ENCODE results near the gene MLNR.

Gene MLNR

DNA sequence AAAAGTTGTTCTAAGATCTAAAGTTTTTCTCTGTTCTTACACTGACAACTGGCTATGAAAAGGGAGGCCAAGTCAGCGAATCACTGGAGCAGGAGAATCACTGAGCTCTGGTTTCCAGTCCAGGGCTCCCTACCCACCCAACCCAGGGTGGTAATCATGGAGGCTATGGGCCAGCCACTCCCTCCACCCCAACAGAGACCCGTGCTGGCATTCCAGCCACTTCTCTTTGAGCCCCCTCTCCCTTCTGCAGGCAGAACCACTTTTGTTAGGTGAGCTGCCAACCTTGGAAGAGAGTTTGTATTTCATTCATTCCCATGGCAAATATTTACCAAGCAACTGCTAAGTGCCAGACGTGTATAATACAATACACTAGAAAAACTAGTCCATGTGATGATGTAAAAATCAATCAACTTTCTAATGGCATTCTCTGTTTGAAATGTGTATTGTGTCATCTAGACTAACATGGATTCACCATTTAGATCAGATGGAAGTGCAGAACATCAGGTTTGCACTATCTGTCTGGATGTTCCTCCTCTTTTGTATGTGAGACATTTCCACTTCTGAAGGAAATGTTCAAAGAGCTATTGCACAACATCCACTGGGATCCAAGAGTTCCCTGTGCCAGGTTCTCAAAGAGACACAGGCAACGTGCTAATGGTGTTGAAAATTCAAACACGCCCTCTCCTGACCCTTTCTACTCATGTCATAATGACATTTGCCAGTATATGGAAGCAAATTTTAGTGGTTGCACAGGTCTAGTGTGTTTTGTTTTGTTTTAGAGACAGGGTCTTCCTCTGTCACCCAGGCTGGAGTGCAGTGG lies 5.3 kb downstream of the MLNR start:
- in situ Hi-C loops (cut with MboI; ENCODE audit: low sequenced_read_pairs) = no loop called here

DNA sequence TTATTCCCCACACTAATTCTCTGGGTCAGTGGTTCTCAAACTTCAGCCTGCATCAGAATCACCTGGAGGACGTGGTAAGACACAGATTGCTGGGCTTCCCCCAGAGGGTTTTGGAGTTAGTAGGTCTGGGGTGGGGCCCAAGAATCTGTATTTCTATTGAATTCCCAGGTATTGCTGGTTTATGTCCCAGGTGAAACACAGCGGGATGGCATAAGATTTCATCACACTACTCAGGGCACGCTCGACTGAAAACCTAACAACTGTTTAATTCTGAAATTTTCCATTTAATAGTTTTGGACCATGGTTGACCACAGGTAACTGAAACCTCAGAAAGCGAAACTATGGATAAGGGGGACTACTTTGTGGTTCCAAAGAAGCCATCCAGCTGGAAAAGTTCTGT lies 6.5 kb downstream of the MLNR start:
- in situ Hi-C loops (cut with MboI; ENCODE audit: low sequenced_read_pairs) = no loop called here

DNA sequence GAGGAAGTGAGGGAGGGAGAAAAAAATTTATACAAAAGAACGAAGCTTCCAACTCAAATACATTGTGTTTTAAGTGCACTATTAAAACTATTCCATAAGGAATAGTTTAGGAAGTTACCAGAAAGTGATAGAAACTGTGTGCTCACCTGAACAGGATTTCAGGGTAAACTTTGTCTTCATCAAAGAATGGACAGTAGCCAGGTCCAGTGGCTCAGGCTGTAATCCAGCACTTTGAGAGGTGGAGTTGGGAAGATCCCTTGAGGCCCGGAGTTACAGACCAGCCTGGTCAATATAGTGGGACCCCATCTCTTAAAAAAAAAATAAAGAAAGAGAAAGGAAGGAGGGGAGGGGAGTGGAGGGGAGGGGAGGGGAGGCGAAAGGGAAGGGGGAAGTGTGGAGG lies 14.6 kb downstream of the MLNR start:
- in situ Hi-C loops (cut with MboI; ENCODE audit: low sequenced_read_pairs) = no loop called here

DNA sequence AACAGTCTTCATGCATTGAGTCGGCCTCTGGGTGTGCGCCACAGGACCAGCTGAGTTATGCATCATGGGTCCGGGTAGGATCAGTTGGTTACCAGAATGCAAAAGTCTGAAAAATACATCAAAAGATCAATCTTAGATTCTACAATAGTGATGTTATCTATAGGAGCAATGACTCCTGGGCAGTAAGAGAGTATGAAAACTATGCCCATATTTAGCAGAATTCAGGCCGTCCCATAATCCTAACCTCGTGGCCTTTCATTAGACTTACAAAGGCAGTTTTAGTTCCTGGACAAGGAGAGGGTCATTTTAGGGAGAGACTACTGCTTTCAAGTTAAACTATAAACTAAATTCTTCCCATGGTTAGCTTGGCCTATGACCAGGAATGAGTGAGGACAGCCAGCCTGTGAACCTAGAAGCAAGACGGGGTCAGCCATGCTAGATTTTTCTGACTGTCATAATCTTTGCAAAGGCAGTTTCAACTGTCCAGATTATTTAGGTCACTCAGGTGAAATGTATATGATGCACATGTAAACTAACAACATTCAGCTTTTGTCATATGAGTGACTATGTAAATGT lies 15.8 kb downstream of the MLNR start:
- in situ Hi-C loops (cut with MboI; ENCODE audit: low sequenced_read_pairs) = no loop called here

DNA sequence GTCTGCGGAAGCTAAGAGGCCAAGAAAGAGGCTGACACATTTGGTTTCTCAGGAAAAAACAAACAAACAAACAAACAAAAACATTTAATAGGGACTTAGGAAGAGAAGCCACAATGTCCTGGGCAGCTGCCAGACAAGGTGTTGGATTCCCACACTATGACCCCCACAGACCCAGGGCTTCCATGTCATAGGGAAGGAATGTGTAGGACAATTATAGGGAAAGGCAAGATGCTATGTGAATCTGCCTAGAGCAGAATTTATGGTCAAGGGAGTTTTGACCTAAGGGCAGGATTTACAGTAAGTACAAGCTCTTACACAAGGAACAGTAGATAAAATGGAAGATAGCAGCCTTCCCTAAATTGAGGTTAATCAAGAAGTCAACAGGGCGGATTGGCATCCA lies 18.5 kb downstream of the MLNR start:
- in situ Hi-C loops (cut with MboI; ENCODE audit: low sequenced_read_pairs) = no loop called here

DNA sequence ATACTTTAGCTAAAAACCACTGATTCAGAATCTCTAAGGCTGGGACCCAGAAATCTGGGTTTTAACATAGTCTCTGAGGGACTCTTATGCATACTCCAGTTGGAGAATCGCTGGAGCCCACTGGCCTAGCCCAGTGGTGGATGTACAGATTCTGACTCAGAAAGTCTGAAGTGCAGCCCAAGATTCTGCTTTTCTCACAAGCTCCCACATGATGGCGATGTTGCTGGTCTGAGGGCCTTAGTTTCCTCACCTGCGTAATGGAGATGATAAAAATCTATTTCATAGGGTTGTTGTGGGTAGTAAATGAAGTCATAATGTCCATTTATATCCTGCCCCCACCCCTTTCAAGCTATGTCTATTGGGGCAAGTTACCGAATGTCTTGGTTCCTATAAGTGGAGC lies 19.9 kb downstream of the MLNR start:
- in situ Hi-C loops (cut with MboI; ENCODE audit: low sequenced_read_pairs) = no loop called here

DNA sequence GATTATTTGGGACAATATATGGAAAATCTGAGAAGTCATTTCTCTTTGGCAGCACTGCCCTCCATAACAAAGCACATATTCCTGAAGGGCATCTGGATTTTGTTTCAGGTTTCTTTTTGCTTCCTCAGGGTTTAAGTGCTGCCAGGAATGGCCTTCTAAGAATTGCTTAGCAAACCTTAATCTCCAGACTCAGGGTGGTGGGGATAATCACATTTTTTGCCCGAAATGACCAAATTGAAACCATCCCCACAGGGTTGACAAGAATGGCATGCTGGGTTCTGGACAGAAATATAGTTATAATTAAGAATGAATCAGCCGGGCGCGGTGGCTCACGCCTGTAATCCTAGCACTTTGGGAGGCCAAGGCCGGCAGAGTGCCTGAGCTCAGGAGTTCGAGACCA lies 21.2 kb downstream of the MLNR start:
- in situ Hi-C loops (cut with MboI; ENCODE audit: low sequenced_read_pairs) = no loop called here

DNA sequence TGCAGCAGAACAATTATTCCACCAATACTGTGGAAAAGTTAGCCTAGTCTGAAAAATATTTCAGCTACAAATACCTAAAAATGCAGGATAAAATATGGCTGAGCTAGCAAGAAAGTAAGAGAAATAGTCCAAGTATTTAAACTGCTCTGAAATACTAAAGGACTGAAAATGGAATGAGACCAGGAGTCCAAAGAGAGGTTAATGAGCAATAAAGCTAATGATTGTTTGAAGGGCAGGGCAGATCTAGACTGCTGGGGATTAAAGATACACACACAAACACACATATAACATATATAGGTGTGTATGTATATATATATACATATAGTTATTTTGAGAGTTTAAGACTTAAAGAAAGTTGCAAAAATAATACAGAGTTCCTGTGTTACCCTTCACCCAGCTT lies 25.0 kb downstream of the MLNR start:
- in situ Hi-C loops (cut with MboI; ENCODE audit: low sequenced_read_pairs) = no loop called here

DNA sequence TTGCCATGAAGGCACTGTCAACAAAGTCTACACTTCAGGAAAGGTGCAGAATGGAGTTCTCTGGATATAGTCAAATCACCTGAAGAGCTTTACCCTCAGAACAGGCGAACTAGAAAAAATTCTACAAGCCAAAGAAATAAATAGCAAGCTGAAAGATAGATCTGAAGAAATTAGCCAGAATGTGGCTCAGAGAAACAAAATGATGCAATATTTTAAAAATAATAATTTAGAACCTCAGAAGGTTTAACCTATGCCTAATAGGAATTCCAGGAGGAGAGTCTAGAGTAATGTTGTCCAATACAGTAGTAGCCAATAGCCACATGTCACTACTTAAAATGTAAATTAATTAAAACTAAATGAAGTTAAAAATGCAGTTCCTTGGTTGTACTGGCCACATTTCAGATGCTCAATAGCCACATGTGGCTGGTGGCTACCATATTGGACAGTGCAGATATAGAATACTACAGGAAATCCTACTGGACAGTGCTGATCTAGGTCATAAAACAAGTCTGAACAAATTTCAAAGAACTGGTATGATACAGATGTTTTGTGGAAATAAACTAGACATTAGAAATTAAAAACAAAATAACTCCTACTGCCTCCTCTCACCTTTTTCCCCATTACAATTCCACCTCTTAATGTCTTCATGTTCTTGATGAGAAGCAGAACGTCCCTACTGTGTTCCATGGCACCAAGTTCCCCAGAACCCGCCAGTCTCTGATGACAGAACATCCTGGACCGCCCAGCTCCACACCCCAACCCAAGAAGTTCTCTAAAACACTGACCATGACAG lies 26.9 kb downstream of the MLNR start:
- in situ Hi-C loops (cut with MboI; ENCODE audit: low sequenced_read_pairs) = no loop called here

DNA sequence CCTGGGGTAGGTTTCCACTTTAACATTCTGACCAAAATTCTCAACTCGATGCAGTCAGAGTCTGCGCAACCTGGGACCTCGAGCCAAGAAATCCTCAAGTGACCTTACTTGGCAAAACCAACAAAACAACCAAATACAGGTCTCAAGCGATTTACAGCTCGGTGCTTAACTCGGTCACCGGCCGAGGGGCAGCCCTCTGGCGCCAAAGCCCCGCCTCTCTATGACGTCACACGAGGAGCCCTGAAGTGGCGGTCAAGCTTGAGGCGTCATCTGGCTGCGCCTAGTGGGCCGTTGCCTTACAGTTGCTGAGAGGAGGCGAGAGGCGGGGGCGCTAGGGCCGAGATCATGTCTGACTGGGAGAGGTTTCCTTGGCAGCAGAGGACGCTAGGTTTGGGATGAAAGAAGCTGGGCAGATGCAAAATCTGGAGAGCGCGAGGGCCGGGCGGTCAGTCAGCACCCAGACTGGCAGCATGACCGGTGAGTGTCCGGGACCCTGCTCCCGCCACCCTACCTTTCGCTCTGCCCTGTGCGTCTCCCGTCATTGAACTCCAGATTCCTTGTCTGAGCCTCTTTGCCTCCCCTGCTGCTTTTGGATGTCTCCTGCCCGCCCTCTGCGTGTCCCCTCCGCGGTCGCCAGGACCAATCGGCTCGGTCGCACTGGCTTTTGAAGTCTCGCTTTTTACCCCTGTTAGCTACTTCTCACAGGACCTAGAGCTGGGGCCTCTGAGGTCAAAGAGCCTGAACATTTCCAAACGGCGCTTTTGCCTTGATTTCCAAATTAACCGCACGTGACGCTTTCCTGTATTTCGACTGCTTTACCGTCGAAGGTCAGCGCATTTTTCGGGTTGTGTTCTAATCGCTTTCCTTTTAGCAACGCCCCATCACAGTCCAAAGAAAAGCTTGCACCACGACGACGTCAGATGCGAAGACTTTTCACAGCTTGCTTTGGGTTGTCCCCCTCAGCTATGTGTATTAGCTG lies 27.8 kb downstream of the MLNR start, which contains the start of gene CDADC1:
CDADC1 (plus strand) TSS at position 283 of the 979 bp plus-strand sequence; CDS start at position 396, 113 bp downstream.
- in situ Hi-C loops (cut with MboI; ENCODE audit: low sequenced_read_pairs) = no loop called here

DNA sequence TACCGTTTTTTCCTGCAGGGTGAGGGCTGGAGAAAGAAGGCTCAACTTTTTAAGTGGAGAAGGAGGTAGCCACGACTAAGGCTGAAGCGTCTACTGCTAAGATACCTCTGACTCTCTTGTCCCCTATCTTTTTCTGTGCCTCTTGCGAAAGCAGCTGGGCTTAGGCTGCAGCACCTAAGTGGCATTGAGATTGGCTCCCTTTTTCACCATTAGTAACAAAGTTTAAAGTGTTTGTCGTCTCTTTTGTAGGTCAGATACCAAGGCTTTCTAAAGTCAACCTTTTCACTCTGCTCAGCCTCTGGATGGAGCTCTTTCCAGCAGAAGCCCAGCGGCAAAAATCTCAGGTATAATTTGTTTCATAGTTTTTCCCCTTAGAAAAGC lies 28.5 kb downstream of the MLNR start:
- in situ Hi-C loops (cut with MboI; ENCODE audit: low sequenced_read_pairs) = no loop called here

DNA sequence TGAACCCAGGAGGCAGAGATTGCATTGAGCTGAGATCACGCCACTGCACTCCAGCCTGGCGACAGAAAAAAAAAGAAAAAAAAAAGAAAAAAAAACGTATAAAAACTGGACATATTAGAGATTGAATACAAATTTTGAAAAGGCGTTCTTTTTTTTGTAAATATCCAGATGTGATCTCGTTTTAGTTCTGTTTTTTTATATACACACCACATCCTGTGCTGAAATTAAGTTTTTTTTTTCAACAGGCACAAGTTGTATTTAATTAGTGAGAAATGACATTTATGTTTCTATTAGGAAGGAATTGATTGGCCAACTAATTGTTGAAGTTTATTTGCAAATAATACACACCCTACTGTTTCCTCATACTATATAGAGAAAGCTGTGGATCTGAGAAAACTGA lies 31.2 kb downstream of the MLNR start:
- in situ Hi-C loops (cut with MboI; ENCODE audit: low sequenced_read_pairs) = no loop called here

DNA sequence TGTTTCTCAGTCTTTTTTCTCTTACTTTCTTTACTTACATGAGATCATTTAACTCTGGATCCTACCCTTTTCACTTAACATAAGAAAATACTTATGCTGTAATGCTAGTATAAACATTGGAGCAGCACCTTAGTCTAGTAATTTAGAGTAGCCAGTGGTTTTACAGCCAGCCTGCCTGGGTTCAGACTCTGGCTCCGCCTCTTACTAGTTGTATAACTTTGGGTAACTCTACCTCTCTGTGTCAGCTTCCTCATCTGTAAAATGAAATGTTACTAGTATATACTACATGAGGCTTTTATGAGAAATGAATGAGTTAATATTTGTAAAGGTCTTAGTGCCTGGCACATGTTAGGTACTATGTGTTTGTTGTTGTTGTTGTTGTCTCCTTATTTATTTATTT lies 33.2 kb downstream of the MLNR start:
- in situ Hi-C loops (cut with MboI; ENCODE audit: low sequenced_read_pairs) = no loop called here

DNA sequence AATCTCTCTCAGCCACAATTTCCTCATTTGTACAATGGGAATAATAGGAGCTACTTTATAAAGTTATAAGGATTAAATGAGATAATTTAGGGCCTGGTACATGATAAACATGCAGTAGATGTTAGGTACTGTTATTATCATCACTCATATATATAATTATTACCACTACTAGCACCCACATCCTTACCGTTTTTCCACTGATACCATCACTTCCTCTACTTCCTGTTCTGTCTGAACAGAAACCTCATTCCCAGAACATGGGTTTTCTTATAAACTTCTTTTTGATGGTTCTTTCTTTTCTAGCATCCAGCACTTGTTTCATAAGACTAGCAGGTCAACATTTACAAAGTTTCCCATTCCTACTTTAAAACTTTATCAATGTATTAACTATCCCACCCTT lies 33.9 kb downstream of the MLNR start:
- in situ Hi-C loops (cut with MboI; ENCODE audit: low sequenced_read_pairs) = no loop called here

DNA sequence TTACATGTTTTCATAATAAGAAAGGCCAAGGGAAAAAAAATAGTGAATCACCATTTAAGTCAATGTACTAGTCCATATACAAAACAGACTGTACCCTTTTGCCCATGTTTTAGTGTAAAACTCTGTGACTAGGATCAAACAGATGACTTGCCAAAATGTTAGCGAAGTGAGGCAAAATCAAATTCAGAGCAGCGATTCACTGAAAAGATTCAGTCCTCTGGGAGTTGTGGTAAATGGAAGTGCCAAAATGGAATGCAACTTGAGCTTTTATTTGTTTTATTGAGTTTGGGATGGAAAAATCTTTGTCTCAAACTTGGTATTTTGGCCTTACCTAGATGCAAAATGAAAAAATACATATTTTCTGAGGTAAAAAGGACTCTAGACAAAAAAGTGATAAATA lies 36.7 kb downstream of the MLNR start:
- in situ Hi-C loops (cut with MboI; ENCODE audit: low sequenced_read_pairs) = no loop called here

DNA sequence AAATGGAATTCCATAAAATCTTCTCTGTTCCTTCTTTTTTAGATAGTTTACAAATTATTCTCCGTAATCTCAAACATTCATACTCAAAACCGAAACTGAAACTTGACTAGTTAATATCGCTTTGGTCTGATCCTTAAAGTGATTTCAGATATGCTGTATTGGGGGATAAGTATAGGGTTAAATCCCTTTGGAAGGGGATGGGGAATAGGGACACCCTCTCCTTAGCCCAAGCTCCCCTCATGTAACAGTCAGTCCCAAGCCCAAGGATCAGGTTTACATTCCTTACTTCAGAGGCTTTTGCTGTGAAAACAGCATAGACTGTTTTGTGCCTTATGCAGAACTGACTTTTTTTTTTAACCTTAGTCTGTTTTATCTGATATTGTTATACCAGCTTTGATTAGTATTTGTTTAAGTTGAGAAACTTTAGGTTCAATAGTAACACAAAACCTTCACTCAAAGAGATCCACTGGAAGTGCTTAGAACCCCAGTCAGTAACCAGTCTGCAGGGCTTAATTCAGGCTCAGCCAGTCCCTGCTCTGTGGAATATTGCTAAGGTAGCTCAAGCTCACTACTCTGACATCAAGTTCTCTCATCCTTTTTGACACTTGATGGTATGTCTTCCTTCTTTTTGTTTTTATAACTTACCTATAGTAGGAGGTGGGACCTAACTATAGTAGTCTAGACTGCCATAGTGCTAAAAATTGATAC lies 38.1 kb downstream of the MLNR start:
- in situ Hi-C loops (cut with MboI; ENCODE audit: low sequenced_read_pairs) = no loop called here

DNA sequence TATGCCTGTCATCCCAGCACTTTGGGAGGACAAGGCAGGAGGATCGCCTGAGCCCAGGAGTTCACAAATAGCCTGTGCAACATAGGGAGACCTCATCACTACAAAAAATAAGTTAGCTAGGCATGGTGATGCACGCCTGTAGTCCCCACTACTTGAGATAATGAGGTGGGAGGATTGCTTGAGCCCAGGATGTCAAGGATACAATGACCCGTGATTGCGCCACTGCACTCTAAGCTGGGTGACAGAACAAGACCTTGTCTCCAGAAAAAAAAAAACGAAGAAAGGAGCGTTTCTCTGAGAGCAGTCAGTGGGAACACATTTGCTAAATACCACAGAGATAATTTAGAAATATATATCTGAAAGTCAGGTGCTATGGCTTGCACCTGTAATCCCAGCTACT lies 39.4 kb downstream of the MLNR start:
- in situ Hi-C loops (cut with MboI; ENCODE audit: low sequenced_read_pairs) = no loop called here

DNA sequence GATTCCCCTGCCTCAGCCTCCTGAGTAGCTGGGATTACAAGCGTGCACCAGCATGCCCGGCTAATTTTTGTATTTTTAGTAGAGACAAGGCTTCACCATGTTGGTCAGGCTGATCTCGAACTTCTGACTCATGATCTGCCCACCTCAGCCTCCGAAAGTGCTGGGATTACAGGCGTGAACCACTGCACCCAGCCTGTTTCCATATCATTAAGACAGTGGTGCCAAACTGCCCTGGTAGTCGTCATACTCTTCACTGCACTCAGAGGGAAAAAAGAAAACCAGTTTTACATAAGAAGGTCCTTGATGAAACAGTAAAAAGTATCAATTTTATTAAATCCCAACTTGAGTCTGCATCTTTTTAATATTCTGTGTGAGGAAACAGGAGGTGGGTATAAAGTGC lies 42.5 kb downstream of the MLNR start:
- in situ Hi-C loops (cut with MboI; ENCODE audit: low sequenced_read_pairs) = no loop called here

DNA sequence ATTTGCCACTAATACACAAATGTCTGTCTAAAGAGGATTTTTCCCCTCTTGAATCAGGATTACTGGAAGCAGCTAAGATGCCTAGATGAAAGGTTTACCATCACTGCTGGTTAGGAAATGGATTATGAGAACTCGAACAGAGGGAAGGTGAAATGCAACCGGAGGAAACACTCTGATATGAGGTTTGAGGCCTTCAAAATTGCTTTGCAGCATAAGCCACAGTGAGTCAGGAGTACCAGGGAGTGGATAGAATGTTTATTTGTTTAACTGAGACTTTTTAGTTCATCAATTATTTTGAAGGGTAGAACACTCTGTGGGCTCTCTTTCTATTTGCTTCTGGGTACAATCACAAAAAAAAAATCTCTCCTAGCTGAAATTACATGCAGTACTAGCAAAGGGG lies 45.7 kb downstream of the MLNR start:
- in situ Hi-C loops (cut with MboI; ENCODE audit: low sequenced_read_pairs) = no loop called here

DNA sequence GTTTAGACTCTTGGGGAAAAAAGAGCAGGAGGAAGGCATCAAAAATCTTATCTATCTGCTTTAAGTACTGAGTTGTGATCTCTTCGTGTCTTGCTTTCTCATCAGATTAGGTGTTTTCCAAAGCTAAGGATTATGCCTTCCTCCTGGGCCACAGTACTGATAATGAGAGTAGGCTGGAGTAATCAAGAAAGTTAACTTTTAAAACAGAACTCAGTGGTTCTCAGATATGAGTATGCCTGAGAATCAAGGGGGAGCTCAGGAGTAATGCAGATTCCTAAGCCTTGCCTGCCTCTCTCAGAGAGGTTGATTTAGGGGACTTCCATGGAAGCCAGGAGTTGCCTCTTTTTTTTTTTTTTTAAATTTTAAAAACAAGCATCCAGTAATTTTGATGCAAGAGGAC lies 51.1 kb downstream of the MLNR start:
- in situ Hi-C loops (cut with MboI; ENCODE audit: low sequenced_read_pairs) = no loop called here

Data from HL-60/S4 treated with phorbol 12-myristate 13-acetate at 8.2 ng/mL for 4 days and 3 days (cell line).